AG08395 (cell line): Measurements from ENCODE around the gene LPIN1.

Experiments
- DNase-seq: peaks from one replicate; pipeline ENCODE4 v3.0.0; 2012; ENCODE audit warnings: mixed read lengths, low spot score

LPIN1 gene

GRCh38 chr2:11762031-11762430 lies 15.6 kb downstream of the LPIN1 start:
- no peak for DNase-seq

- no peak for DNase-seq
Observed at GRCh38 chr2:11762799-11763461, 16.5 kb downstream of the LPIN1 start.

- no peak for DNase-seq
Observed at GRCh38 chr2:11764359-11764758, 17.9 kb downstream of the LPIN1 start.

GRCh38 chr2:11764920-11765319 lies 18.5 kb downstream of the LPIN1 start:
- no peak for DNase-seq

GRCh38 chr2:11765501-11765900 lies 19.1 kb downstream of the LPIN1 start:
- DNase-seq: no peak

- DNase-seq: no peak
Observed at GRCh38 chr2:11766016-11766415, 19.6 kb downstream of the LPIN1 start.

- DNase-seq: no peak
Observed at GRCh38 chr2:11767779-11768178, 21.3 kb downstream of the LPIN1 start.

- no peak for DNase-seq
Observed at GRCh38 chr2:11768946-11769345, 22.5 kb downstream of the LPIN1 start.

GRCh38 chr2:11769516-11769915 lies 23.1 kb downstream of the LPIN1 start:
- DNase-seq: no peak

- DNase-seq: no peak
Observed at GRCh38 chr2:11770531-11771188, 24.2 kb downstream of the LPIN1 start.

GRCh38 chr2:11771971-11772615 lies 25.7 kb downstream of the LPIN1 start:
- no peak for DNase-seq

- no peak for DNase-seq
Observed at GRCh38 chr2:11773111-11773510, 26.7 kb downstream of the LPIN1 start.

GRCh38 chr2:11773747-11774525 lies 27.5 kb downstream of the LPIN1 start:
- no peak for DNase-seq

- no peak for DNase-seq
Observed at GRCh38 chr2:11774600-11774999, 28.2 kb downstream of the LPIN1 start.

GRCh38 chr2:11775384-11775783 lies 29.0 kb downstream of the LPIN1 start:
- DNase-seq: peak; percentile 70

GRCh38 chr2:11777066-11777782 lies 30.8 kb downstream of the LPIN1 start:
- DNase-seq: no peak

GRCh38 chr2:11777886-11778415 lies 31.5 kb downstream of the LPIN1 start:
- DNase-seq: no peak

GRCh38 chr2:11778416-11778815 lies 32.0 kb downstream of the LPIN1 start:
- DNase-seq: no peak

- DNase-seq: peak; percentile 88
Observed at GRCh38 chr2:11778923-11779757, 32.7 kb downstream of the LPIN1 start.

GRCh38 chr2:11781602-11782001 lies 35.2 kb downstream of the LPIN1 start:
- no peak for DNase-seq

- no peak for DNase-seq
Observed at GRCh38 chr2:11784280-11784679, 37.8 kb downstream of the LPIN1 start.
